Measurements from ENCODE around the gene CWC27.

CWC27 gene

DNA sequence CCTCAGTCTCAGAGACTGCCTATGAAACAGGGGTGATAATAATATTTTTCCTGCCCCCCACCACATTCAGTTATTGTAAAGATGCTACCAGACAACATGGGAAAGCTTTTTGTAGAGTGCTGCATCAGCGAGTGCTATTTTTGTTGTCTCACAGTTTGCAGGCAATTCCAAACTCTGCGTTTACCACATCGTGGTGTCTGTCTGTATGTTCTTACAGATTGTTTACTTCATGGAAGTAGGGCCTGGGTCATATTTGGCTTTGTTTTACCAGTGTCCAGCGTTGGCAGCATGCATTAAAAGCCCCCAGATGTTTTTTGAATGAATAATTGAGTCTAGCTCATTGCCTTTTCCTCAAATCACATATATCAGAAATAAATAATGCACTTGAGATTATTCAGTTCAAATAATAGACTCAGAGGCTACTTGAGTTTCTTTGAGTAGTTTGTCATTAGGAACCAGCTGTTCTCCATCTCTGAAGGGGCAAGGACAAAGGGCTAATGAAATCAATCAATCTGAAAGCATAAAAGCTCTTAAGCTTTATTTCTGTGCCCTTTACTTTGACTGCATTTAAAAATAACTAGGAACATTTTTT is 243.7 kb downstream of the CWC27 start:
- no peak overlapping the region for H3K4me3 ChIP-seq (ENCODE audit: low read depth, low read length)
- no peak for DNase-seq (ENCODE audit: low read depth)
- TF ChIP-seq, protein P1, sequence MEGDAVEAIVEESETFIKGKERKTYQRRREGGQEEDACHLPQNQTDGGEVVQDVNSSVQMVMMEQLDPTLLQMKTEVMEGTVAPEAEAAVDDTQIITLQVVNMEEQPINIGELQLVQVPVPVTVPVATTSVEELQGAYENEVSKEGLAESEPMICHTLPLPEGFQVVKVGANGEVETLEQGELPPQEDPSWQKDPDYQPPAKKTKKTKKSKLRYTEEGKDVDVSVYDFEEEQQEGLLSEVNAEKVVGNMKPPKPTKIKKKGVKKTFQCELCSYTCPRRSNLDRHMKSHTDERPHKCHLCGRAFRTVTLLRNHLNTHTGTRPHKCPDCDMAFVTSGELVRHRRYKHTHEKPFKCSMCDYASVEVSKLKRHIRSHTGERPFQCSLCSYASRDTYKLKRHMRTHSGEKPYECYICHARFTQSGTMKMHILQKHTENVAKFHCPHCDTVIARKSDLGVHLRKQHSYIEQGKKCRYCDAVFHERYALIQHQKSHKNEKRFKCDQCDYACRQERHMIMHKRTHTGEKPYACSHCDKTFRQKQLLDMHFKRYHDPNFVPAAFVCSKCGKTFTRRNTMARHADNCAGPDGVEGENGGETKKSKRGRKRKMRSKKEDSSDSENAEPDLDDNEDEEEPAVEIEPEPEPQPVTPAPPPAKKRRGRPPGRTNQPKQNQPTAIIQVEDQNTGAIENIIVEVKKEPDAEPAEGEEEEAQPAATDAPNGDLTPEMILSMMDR (IDR thresholded peaks at IDR 0.05; ENCODE audit: low read depth, low read length, missing control alignments), result no peak

DNA sequence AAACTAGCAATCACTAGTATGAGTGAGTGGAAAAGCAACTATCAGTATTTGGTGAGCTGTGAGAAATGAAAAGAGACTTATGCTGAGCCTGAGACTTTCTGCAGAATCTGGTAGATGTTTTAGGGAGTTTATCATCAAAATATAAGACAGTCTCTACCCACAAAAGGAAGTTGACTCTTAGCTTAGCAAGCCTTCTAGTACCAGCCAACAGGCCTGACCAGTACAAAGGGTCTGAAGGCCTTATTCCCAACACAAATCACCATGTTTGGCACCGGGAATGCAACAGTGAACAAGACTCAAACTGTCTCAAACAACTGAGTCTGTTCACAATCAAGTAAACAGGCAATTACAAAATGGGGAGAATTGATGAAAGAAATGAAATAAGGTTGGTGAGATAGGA is 244.4 kb downstream of the CWC27 start:
- TF ChIP-seq, protein P1 (IDR thresholded peaks at IDR 0.05; ENCODE audit: low read depth, low read length, missing control alignments), result no peak
- no peak overlapping the region for H3K4me3 ChIP-seq (ENCODE audit: low read depth, low read length)
- no peak for DNase-seq (ENCODE audit: low read depth)

DNA sequence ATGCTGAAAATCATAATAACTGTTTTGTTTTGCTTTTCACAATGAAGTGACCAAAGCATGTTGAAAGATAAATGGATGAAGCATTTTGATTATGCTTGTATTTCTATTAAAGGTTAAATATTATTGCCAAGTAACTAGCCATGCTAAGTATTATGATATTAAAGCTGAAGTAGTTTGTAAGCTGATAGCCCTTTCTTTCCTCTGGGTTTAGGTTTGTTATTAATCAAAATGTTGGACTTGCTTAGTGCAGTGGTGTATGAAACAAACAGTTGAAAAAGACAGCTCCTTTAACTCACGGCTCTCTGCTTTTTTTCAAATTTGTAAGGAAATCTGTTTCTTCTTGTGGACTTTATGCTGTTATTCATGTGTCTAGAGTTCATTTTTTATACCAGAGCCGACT is 246.0 kb downstream of the CWC27 start:
- H3K4me3 ChIP-seq (ENCODE audit: low read depth, low read length), result no peak overlapping the region
- no peak for DNase-seq (ENCODE audit: low read depth)
- TF ChIP-seq, protein P1 (IDR thresholded peaks at IDR 0.05; ENCODE audit: low read depth, low read length, missing control alignments), result no peak

DNA sequence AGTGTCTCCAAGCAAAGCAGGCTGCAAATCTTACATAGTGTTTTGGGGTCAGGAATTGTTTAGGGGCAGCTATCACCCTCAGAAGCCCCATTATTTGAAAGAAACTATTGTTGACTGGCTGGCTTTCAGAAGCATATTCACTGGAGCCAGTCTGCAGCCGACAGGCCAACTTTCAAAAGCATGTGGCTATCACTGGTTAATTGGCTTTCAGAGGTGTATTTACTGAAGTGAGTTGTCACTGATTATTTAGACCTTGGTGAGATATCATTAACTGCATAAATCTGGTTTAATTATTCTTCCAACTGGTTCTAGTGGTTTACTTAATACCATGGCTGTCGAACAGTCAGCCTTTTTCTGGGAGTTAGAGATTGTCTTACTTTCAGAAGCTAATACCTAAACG is 247.0 kb downstream of the CWC27 start:
- TF ChIP-seq, protein P1 (IDR thresholded peaks at IDR 0.05; ENCODE audit: low read depth, low read length, missing control alignments), result no peak
- DNase-seq (ENCODE audit: low read depth), result no peak
- H3K4me3 ChIP-seq (ENCODE audit: low read depth, low read length), result no peak overlapping the region

DNA sequence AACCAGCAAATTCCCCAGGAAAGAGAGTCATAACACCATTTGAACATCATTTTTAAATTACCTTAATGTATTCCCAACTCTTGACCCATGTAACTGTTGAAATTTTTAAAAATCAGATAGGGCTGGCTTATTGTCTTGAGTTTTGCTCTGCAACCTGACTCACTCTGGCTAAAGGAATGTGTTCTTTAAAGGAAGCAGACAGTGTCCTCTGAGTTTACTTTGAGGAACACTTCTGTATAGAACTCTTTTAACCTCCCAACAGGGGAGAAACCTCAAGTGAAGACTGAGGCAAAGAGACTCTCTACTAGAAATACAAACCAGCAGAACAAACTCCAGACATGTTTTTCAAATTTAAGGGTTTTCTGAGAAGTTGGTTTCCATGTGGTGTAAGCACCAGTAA is 248.9 kb downstream of the CWC27 start:
- TF ChIP-seq, protein P1 (IDR thresholded peaks at IDR 0.05; ENCODE audit: low read depth, low read length, missing control alignments), result no peak
- DNase-seq (ENCODE audit: low read depth), result no peak
- no peak overlapping the region for H3K4me3 ChIP-seq (ENCODE audit: low read depth, low read length)

DNA sequence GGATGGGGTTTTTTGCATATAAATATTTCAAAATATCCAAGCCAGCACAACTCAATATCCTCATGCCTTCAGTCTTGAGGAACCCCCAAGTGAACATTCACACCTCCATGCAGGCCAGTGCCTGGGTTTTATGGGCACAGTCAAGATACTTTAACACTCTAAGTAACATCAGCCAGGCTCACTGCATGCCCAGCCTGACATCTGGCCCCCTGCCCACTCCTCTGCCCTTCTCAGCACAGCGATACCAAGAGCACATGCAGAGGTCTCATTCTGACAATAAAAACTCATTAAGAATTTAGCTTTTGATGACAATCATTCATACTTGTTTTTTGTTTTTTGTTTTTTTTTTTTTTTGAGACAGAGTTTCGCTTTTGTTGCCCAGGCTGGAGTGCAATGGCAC is 250.0 kb downstream of the CWC27 start:
- TF ChIP-seq, protein P1 (IDR thresholded peaks at IDR 0.05; ENCODE audit: low read depth, low read length, missing control alignments), result no peak
- no peak overlapping the region for H3K4me3 ChIP-seq (ENCODE audit: low read depth, low read length)
- DNase-seq (ENCODE audit: low read depth), result no peak

DNA sequence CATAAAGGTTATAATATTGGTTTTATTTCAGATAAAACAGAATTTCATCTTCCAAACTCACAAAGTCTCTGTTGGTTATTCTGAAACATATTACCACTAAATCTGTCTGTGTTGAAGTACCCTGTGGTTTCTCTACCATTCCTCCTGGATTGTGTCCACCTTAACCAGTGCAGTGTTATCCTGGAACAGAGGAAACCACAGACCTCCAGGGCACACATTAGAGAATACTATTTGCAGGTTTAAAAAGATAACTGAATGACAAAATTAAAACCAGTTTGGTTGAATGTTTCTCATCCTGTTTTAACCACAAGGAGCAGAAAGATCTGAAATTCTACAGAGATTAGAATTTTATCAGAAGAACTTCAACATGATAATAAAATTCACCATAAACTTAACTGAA is 251.8 kb downstream of the CWC27 start:
- DNase-seq (ENCODE audit: low read depth), result no peak
- no peak overlapping the region for H3K4me3 ChIP-seq (ENCODE audit: low read depth, low read length)
- TF ChIP-seq, protein P1 (IDR thresholded peaks at IDR 0.05; ENCODE audit: low read depth, low read length, missing control alignments), result no peak

Data from GM12864 (cell line).